Endothelial cell (in vitro differentiated cells): Measurements from ENCODE around the gene GPM6B. TPM values are rescaled to one million over a fixed set of nuclear protein-coding genes. Genes with fewer than 3 reads are reported as not detected.
"Not testable (repeated sequence)": the region's sequence is repeated elsewhere in the genome, so short reads cannot be mapped to it uniquely, and the experiment has no call there.

Source experiments
- DNase-seq: peaks from one replicate; pipeline ENCODE4 v3.0.0; 2021; ENCODE audit warnings: low spot score
- H3K27ac Mint-ChIP-seq: one replicate; pipeline ENCODE4 v1.8.0; 2021; ENCODE audit warnings: mixed read lengths, inconsistent platforms; ENCODE audit not compliant: unreplicated experiment
- H3K27me3 Mint-ChIP-seq: one replicate; pipeline ENCODE4 v1.8.0; 2021; ENCODE audit warnings: mild to moderate bottlenecking, moderate library complexity, mixed read lengths, inconsistent platforms; ENCODE audit not compliant: unreplicated experiment
- H3K36me3 Mint-ChIP-seq: one replicate; pipeline ENCODE4 v1.8.0; 2021; ENCODE audit warnings: mild to moderate bottlenecking, low read depth, mixed read lengths, inconsistent platforms; ENCODE audit not compliant: unreplicated experiment
- H3K4me1 Mint-ChIP-seq: one replicate; pipeline ENCODE4 v1.8.0; 2021; ENCODE audit warnings: mild to moderate bottlenecking, mixed read lengths, inconsistent platforms; ENCODE audit not compliant: unreplicated experiment
- H3K4me3 Mint-ChIP-seq: one replicate; pipeline ENCODE4 v1.8.0; 2021; ENCODE audit warnings: mild to moderate bottlenecking, mixed read lengths, inconsistent platforms; ENCODE audit not compliant: unreplicated experiment
- H3K9me3 Mint-ChIP-seq: one replicate; pipeline ENCODE4 v1.8.0; 2021; ENCODE audit warnings: mixed read lengths, inconsistent platforms; ENCODE audit not compliant: unreplicated experiment
- CTCF ChIP-seq: fragments of 200-600 bp; sonication (generic); IDR thresholded peaks from one replicate; pipeline ENCODE4 v1.5.0; 2021; ENCODE audit warnings: antibody characterized with exemption; ENCODE audit not compliant: unreplicated experiment
- total RNA-seq: library from RNA; stranded (reverse); fragmentation: NEBNext Ultra II Directional; extraction: Animal tissue kit (Norgen Biotek cat#: 25700); gene quantifications from one replicate; pipeline ENCODE4 v1.2.1, GENCODE V29; 2021; ENCODE audit not compliant: unreplicated experiment

GPM6B gene
- total RNA-seq, 1 donor from 2014 or later, result 18.8 TPM

GRCh38 chrX:13732246-13733067 is 84.4 kb downstream of the GPM6B start:
- TF ChIP-seq CTCF, result no peak
- peak overlapping the region; percentile 91 for H3K4me3 Mint-ChIP-seq
- peaks cover 2% of the 10 kb centered on the region for H3K27me3 Mint-ChIP-seq
- H3K9me3 Mint-ChIP-seq, result no peaks in the 10 kb centered on the region
- peaks cover 3% of the 10 kb centered on the region for H3K36me3 Mint-ChIP-seq
- peak overlapping the region; percentile 14 for H3K27ac Mint-ChIP-seq
- peaks cover 16% of the 10 kb centered on the region for H3K4me1 Mint-ChIP-seq
- no peak for DNase-seq

GRCh38 chrX:13730523-13730922 is 86.4 kb downstream of the GPM6B start:
- H3K9me3 Mint-ChIP-seq, H3K27ac Mint-ChIP-seq, H3K4me3 Mint-ChIP-seq, H3K27me3 Mint-ChIP-seq, DNase-seq, H3K36me3 Mint-ChIP-seq: not testable (repeated sequence)
- H3K4me1 Mint-ChIP-seq, result peaks cover 16% of the 10 kb centered on the region

GRCh38 chrX:13726583-13726982 is 90.3 kb downstream of the GPM6B start:
- H3K36me3 Mint-ChIP-seq, result peaks cover 13% of the 10 kb centered on the region
- H3K27ac Mint-ChIP-seq, H3K4me3 Mint-ChIP-seq: not testable (repeated sequence)

GRCh38 chrX:13724878-13725277 is 92.0 kb downstream of the GPM6B start:
- not testable (repeated sequence) for H3K27ac Mint-ChIP-seq, DNase-seq, H3K9me3 Mint-ChIP-seq, H3K4me1 Mint-ChIP-seq, H3K36me3 Mint-ChIP-seq, H3K4me3 Mint-ChIP-seq, H3K27me3 Mint-ChIP-seq

More at GRCh38 chrX:13726583-13726982, 90.3 kb downstream of the GPM6B start:
- H3K4me1 Mint-ChIP-seq, H3K27me3 Mint-ChIP-seq, DNase-seq, H3K9me3 Mint-ChIP-seq: not testable (repeated sequence)

GRCh38 chrX:13721819-13722519 is 94.9 kb downstream of the GPM6B start:
- DNase-seq, result no peak
- Mint-ChIP-seq H3K36me3 (peaks cover 10% of the 10 kb centered on the region), H3K4me3 (no peak overlapping the region), H3K27ac (no peak overlapping the region), H3K4me1 (peaks cover 5% of the 10 kb centered on the region), H3K9me3 (no peaks in the 10 kb centered on the region), H3K27me3 (peaks cover 2% of the 10 kb centered on the region)
- no peak for TF ChIP-seq CTCF

- Mint-ChIP-seq H3K27ac (no peak overlapping the region), H3K4me1 (peaks cover 5% of the 10 kb centered on the region), H3K9me3 (no peaks in the 10 kb centered on the region), H3K4me3 (no peak overlapping the region), H3K36me3 (peaks cover 10% of the 10 kb centered on the region), H3K27me3 (peaks cover 2% of the 10 kb centered on the region)
- no peak for DNase-seq
- TF ChIP-seq CTCF, result no peak
Observed at GRCh38 chrX:13721371-13721770, 95.5 kb downstream of the GPM6B start.

Other genes starting within 250 kb of the GPM6B start
- gene EGFL6, start 247.5 kb downstream of the GPM6B start, total RNA-seq, result not detected
- 3.8 TPM for gene TCEANC, start 164.0 kb downstream of the GPM6B start, total RNA-seq
- gene RAB9A, start 128.0 kb downstream of the GPM6B start, total RNA-seq, result 11.2 TPM
- 12.4 TPM for gene TRAPPC2, start 82.5 kb downstream of the GPM6B start, total RNA-seq
- gene OFD1, start 82.3 kb downstream of the GPM6B start, total RNA-seq, result 17.7 TPM
- 12.0 TPM for gene GEMIN8, start 212.8 kb upstream of the GPM6B start, total RNA-seq